T-helper 1 cell (primary cell): Measurements from ENCODE around the gene DTNA.
"Not testable (repeated sequence)": the region's sequence is repeated elsewhere in the genome, so short reads cannot be mapped to it uniquely, and the experiment has no call there.

Experiments
- DNase-seq, 5 donors: peaks; one replicate each; pipeline ENCODE4 v3.0.0-alpha.2; 2012 to 2020

Gene DTNA

GRCh38 chr18:34726286-34727004, 16.3 kb downstream of the DTNA start:
- DNase-seq: no peak

- DNase-seq: no peak
These were observed 19.2 kb downstream of the DTNA start for GRCh38 chr18:34729264-34729663.

- DNase-seq: no peak
These were observed 19.8 kb downstream of the DTNA start for GRCh38 chr18:34729740-34730355.

- DNase-seq: no peak
These were observed 20.7 kb downstream of the DTNA start for GRCh38 chr18:34730774-34731173.

GRCh38 chr18:34734056-34734455, 24.0 kb downstream of the DTNA start:
- no peak for DNase-seq

- not testable (repeated sequence) for DNase-seq
These were observed 24.4 kb downstream of the DTNA start for GRCh38 chr18:34734526-34734925.

- DNase-seq: no peak
These were observed 28.2 kb downstream of the DTNA start for GRCh38 chr18:34738175-34738894.

GRCh38 chr18:34740101-34740500, 30.0 kb downstream of the DTNA start:
- DNase-seq: no peak

- DNase-seq: no peak
These were observed 30.6 kb downstream of the DTNA start for GRCh38 chr18:34740724-34741123.

GRCh38 chr18:34741401-34741800, 31.3 kb downstream of the DTNA start:
- no peak for DNase-seq

- no peak for DNase-seq
These were observed 32.8 kb downstream of the DTNA start for GRCh38 chr18:34742891-34743341.

GRCh38 chr18:34744569-34744968, 34.5 kb downstream of the DTNA start:
- no peak for DNase-seq

- no peak for DNase-seq
These were observed 36.5 kb downstream of the DTNA start for GRCh38 chr18:34746614-34747013.

- no peak for DNase-seq
These were observed 39.6 kb downstream of the DTNA start for GRCh38 chr18:34749721-34750120.

GRCh38 chr18:34752056-34752455, 42.0 kb downstream of the DTNA start:
- no peak for DNase-seq

- no peak for DNase-seq
These were observed 44.2 kb downstream of the DTNA start for GRCh38 chr18:34754300-34754699.

- DNase-seq: no peak
These were observed 47.6 kb downstream of the DTNA start for GRCh38 chr18:34757666-34758065.

GRCh38 chr18:34758378-34758948, 48.4 kb downstream of the DTNA start:
- no peak for DNase-seq

GRCh38 chr18:34760444-34760843, 50.3 kb downstream of the DTNA start:
- DNase-seq: no peak

- no peak for DNase-seq
These were observed 54.4 kb downstream of the DTNA start for GRCh38 chr18:34764451-34764850.

GRCh38 chr18:34767601-34768027, 57.5 kb downstream of the DTNA start:
- no peak for DNase-seq

- no peak for DNase-seq
These were observed 61.9 kb downstream of the DTNA start for GRCh38 chr18:34771958-34772357.

- DNase-seq: no peak
These were observed 62.8 kb downstream of the DTNA start for GRCh38 chr18:34772887-34773286.

GRCh38 chr18:34773378-34773777, 63.3 kb downstream of the DTNA start:
- no peak for DNase-seq
